ENCODE results near the gene TFPI2.

TFPI2 gene

DNA sequence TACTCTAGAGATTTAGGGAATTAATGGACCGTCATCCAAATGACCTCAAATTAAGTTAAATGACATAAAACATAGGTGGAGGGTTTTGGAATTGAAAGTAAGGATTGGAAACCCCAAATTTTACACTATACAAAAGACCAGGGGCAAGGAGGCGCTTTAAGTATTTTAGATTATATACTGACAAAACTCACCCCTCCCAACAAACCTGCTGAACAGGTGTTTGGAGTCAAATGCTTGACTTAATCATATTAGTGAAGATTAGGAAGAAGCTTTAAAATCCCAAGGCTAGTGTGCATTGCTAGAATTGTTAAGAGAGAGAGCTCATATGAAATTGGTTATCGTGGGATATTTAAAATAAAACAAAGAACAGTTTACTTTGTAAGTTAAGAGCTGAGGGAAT is 15.7 kb upstream of the TFPI2 start, which contains the start of gene GNGT1:
Gene GNGT1, plus strand, starts transcription at position 301 of the 400 bp plus-strand sequence. CDS start 180 bp downstream, outside the sequence.
- no peak for DNase-seq

- no peak for DNase-seq
These were observed 12.3 kb upstream of the TFPI2 start for GRCh38 chr7:93902777-93903423.

DNA sequence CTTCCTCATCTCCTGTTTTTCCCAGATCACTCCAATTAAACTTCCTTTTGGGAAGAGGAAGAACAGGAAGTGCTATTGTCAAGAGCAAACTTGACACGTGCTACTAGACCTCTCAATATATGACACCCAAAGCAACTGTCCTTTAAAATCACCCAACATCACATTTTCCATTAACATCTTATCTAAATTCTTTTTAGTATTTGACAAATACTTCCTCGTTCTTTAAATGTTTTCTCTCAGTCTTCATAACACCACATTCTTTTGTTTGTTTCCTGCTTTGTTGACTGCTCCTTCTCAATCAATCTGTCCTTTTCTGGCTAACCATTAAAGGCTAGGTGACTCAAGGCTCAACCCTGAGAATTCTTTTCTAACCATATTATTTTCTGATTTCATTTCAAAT is 7.1 kb upstream of the TFPI2 start:
- no peak for DNase-seq

DNA sequence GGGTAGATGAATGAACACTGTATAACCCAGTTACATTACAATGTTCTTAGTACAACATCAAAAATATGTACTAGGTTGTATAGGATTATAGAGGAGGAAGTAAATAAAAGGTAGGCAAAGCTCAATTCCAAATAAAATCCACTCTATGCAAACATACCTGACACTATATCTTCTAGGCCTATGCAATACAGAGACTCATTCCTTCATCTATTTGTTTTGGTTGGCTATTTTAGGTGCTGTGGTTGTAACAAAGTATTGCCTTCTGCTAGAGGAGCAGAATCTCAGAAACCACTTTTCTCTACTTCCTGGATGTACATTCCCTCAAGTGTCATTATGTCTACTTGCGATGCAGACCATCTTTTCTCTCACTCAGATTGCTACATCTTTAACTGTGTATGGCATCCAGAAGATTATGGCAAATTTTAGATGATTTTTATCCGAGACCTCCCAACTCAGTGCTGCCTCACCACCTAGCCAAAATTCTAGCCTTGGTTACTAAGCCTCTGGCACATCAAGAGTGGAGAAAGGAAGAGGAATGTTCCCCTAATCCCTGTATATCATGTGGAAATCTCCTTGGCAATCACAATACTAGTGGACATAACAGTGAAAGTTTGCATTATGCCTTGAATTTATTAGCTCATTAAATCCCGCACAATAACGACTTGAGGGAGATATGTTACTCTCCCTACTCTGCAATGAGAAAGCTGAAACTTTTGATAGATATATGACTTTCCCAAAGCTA is 5.5 kb upstream of the TFPI2 start:
- no peak for DNase-seq

DNA sequence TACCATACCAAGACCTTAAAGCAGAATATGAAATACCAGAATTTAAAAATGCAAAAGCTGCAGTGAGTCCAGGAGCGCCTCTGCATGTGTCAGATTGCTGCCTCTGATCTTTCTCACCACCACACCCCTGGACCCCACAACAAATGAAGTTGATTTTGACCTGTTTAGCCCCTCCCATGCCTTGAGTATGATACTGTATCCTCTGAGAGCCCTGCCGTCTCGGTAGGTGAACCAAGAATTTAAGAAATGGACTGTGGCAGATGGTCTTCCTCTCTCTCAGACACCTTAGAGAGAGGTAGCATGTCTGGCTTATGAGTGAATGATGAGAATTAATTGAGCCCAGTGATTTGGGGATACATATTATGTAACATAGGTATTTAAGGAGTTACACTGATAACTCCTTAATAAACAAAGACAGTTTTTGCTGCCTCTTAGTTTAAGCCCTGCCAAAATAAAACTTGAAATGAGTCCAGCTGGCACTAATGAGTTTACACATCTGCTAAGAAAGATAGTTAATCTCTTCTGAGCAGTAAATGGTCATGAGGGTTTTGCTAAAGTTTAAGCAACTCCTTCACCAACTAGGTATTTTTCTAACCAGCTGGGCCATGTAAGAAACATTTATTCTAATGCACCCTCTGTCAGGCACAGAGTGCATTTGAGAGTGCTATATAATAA is 4.5 kb upstream of the TFPI2 start:
- DNase-seq, result no peak

DNA sequence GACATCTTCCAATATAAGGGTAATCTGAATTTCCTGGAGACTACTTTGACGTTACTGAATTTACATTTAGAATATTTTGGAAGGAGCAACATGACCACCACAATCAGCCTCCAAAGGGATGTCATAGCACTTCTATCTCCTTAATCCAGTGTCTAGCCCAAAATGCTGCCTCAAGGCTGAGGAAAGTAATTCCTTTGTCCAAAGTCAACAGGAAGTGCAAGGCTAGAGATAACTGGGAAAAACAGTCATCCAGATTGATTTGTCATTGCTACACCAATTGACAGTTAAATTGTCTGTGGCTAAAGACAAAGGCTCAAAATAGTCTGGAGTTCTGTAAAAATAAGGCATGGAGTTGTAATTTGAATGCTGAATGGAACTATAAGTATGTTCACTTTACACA is 3.9 kb upstream of the TFPI2 start:
- no peak for DNase-seq

DNA sequence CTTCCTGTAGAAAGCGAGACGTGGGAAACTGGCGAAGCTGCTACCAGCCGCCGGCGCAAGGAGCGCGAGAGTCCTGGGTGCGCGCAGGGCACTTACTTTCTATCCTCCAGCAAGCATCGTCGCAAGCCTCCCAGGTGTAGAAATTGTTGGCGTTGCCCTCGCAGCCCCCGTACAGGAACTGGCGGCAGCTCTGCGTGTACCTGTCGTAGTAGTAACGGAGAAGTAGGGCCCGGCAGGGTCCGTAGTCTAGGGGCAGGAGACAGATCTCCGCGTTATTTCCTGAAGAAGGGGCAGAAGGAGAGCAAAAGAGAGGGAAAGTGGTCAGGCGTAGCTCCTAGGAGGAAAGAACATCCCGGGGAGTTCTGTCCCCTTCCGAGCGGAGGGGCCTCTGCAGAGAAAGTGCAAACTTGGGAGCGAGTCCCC is 501 bp downstream of the TFPI2 start:
- peak; percentile 8 for DNase-seq

GRCh38 chr7:93889261-93889660 is 1.3 kb downstream of the TFPI2 start:
- DNase-seq, result no peak

DNA sequence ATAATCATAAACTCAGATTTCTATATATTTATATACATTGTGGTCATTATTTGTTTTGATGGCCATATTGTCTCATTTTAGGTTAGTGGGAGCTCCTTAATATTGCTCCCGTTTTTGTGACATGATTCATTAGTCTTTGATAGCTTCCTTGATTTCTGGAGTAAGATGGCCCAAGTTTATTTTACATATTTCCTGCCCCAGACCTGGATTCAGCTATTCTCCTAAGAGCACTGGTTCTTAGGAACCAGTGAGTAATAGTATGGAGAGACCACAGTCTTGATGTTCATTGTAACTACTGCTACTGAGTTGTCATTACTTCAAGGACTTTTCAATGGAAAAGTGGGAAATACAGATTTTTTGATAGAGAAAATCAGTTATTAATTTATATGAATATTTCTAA is 6.0 kb downstream of the TFPI2 start:
- DNase-seq, result no peak

- DNase-seq, result no peak
These were observed 6.6 kb downstream of the TFPI2 start for GRCh38 chr7:93883917-93884345.

DNA sequence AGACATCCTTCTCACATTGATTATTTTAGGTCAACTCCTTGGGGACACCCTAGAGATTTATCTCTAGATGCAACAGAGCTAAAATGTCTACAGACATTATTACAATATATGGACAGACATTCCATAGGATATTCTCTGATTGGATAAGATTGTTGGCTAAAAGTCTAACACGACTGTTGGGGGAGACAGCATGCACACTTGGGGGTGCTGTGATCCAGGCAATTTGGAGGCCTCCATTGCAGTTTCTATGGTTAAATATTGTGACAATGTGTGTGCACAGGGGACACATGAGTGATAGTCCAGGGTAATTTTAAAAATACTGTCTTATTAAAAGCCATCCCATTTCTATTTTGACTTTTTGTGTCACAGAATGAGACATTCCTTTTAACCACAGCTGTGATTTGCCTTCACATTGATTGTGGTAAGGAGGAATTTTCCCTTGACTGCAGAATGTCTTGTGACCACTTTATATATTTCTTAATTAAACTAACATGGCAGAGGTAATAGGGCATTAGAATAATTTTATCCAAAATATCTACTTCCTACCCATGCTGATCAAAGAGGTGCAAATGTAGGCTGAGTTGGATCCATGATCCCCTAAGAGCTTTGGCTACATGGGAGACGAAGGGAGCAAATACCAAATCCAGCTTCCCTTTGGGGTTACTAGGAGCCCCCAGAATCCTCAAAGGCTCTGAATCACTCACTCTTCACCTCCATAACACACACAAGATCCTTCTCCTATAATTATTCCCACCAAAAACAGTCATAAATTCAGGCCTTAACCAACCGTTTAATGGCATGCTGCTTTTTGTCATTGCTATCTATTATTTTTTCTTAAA is 7.3 kb downstream of the TFPI2 start:
- DNase-seq, result no peak

- no peak for DNase-seq
These were observed 8.1 kb downstream of the TFPI2 start for GRCh38 chr7:93882468-93882867.

GRCh38 chr7:93879356-93879755 is 11.2 kb downstream of the TFPI2 start:
- no peak for DNase-seq

GRCh38 chr7:93877742-93878141 is 12.8 kb downstream of the TFPI2 start:
- no peak for DNase-seq

DNA sequence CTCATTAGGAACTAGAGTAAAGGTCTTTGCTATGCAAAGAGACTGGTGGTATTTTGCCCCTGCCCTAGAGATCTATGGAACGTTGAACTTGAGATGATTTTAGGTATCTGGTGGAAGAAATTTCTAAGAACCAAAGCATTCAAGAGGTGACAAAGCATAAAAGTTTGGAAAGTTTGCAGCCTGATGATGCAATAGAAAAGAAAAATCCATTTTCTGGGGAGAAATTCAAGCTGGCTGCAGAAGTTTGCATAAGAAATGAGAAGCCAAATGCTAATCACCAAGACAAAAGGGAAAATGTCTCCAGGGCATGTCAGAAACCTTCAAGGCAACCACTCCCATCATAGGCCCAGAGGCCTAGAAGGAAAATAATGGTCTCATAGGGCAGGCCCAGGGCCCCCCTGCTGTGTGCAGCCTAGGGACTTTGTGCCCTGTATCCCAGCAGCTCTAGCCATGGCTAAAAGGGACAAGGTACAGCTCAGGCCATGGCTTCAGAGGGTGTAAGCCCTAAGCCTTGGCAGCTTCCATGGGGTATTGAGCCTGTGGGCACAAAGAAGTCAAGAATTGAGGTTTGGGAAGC is 16.5 kb downstream of the TFPI2 start:
- DNase-seq, result no peak

DNA sequence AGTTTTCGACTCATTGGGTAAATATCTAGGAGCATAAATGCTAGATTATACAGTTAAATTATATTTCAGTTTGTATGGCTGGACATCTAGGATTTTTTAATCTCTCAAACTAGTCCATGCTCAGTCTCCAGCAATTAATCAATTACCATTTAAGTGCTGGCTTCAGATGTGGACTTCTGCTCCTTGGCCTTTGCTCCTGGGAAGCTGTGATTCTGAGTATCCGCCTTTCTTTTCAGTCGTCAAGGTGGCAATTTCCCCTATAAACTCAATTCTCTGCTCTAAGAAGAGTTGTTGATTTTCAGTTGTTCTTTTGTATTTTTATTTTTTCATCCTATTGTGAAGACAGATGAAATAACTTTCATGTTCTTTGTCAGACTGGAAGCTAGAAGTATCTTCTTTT is 23.7 kb downstream of the TFPI2 start:
- no peak for DNase-seq

DNA sequence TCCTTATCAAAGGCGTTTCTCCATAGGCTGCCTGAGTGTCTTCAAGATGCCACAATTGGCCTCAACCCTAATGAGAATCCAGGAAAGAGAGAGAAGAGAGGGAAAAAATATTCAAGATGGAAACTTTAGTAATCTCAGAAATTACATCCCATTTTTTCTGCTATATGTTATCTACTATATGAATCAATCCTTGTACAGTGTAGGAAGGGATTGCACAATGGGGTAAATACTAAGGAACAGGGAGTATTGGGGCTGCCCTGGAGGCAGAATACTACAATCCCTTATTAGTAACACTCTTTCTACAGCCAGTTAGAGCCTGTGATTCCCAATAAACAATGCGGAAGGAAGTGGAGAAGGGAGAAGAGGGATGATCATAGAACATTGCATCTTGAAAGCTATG is 27.9 kb downstream of the TFPI2 start:
- DNase-seq, result no peak

GRCh38 chr7:93861325-93861949 is 29.1 kb downstream of the TFPI2 start:
- DNase-seq, result no peak

GRCh38 chr7:93860261-93860660 is 30.3 kb downstream of the TFPI2 start:
- DNase-seq, result no peak

GRCh38 chr7:93858857-93859256 is 31.7 kb downstream of the TFPI2 start:
- no peak for DNase-seq

GRCh38 chr7:93856323-93856722 is 34.2 kb downstream of the TFPI2 start:
- DNase-seq, result peak; percentile 49

DNA sequence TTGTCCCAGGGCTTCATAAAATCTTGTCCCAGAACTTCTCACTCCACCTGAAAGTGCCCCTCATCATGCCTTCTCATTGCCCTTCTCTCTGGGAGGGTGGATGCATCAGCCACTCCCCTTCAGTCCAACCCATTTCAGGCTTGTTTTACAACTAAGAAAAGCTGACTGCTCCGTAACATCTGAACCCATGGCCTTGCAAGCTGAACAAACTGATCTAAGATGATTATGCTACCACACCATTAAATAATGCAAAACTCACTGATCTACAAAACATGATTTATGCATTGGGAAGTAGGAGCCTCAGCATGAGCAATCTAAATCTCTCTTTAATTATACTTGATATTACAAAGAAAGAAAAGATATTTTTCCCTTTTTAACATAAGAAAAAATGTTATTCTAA is 34.8 kb downstream of the TFPI2 start:
- DNase-seq, result no peak

All from activated CD4-positive, alpha-beta T cell treated with anti-CD3 and anti-CD28 coated beads, Interleukin-2, Interleukin-6, amounts not matched to agents 100 ng/mL and 50 ng/mL, durations not matched to agents 16 hours and 8 hours (primary cell).